Heart left ventricle (tissue), 16 donors: ENCODE results near the gene SMDT1. TPM values are rescaled to one million over a fixed set of nuclear protein-coding genes. Genes with fewer than 3 reads are reported as not detected.
A peak's percentile ranks its signal among the peaks of the same experiment; 100 is the strongest.

Experiments
- ATAC-seq, 4 donors: fragments of 200-7000 bp; cut with Tn5 transposase; one replicate each; pipeline ENCODE4 v1.9.1; 2020 to 2022; ENCODE audit warnings: moderate library complexity in 4 of 4, mild to moderate bottlenecking in 3 of 4, moderate number of reproducible peaks in 1 of 4
- DNase-seq, 5 donors: peaks; one replicate each; pipeline ENCODE4 v3.0.0-alpha.2; 2020
- H3K27ac ChIP-seq, 12 donors: fragments of 200-600 bp; sonication (generic) in 4 of 12; one replicate each; pipeline versions ENCODE4 v1.5.0 to v1.8.0; 2016 to 2022; ENCODE audit warnings: mild to moderate bottlenecking in 2 of 12
- H3K27me3 ChIP-seq, 9 donors: fragments of 200-600 bp; sonication (generic) in 2 of 9; one replicate each; pipeline versions ENCODE4 v1.5.1 to v1.8.0; 2016 to 2022; ENCODE audit warnings: mild to moderate bottlenecking in 3 of 9
- H3K36me3 ChIP-seq, 9 donors: fragments of 200-600 bp; sonication (generic) in 2 of 9; one replicate each; pipeline versions ENCODE4 v1.5.0 to v1.8.0; 2018 to 2022; ENCODE audit warnings: mild to moderate bottlenecking in 2 of 9
- H3K4me1 ChIP-seq, 12 donors: fragments of 200-600 bp; sonication (generic) in 4 of 12; one replicate each; pipeline versions ENCODE4 v1.5.0 to v1.8.0; 2016 to 2022; ENCODE audit warnings: mild to moderate bottlenecking in 3 of 12
- H3K4me3 ChIP-seq, 12 donors: fragments of 200-600 bp; sonication (generic) in 4 of 12; one replicate each; pipeline versions ENCODE4 v1.5.0 to v1.8.0; 2017 to 2022; ENCODE audit warnings: mild to moderate bottlenecking in 9 of 12, moderate library complexity in 4 of 12
- H3K9me3 ChIP-seq, 12 donors: fragments of 200-600 bp; sonication (generic) in 4 of 12; one replicate each; pipeline versions ENCODE4 v1.5.0 to v1.8.0; 2016 to 2022; ENCODE audit warnings: mild to moderate bottlenecking in 1 of 12
- CTCF ChIP-seq, 12 donors: fragments of 200-600 bp; sonication (generic) in 4 of 12; IDR thresholded peaks; one replicate each; pipeline versions ENCODE4 v1.5.0 to v1.8.0; 2018 to 2022; ENCODE audit warnings: antibody characterized with exemption in 12 of 12, mild to moderate bottlenecking in 5 of 12
- POLR2A ChIP-seq, 2 donors: fragments of 450-650 bp; IDR thresholded peaks; one replicate each; pipeline ENCODE4 v1.6.1; 2017; ENCODE audit warnings: antibody characterized with exemption in 2 of 2, mild to moderate bottlenecking in 2 of 2, moderate library complexity in 2 of 2
- WGBS, 4 donors: extraction: QIAGEN DNeasy Blood & Tissue Kit in 2 of 4; methylation state at CpG; one replicate each; pipeline versions ENCODE4 v1.1.5 to v1.1.7; 2013 to 2018; 5-methylcytosine and 5-hydroxymethylcytosine counted together
- intact Hi-C, 10 donors: fragments of 100-400 bp; cut with DNase I; formaldehyde crosslinking; loops; one replicate each; pipeline versions ENCODE4 v1.11.1 to v1.14.2; 2022
- polyA plus RNA-seq, 2 donors: library from polyadenylated mRNA; stranded (reverse); fragments of 200-250 nt; gene quantifications; one replicate each; pipeline ENCODE4 v1.2.3, GENCODE V29; 2013
- total RNA-seq, 9 donors: library from RNA; depleted of rRNA in 2 of 9; stranded (reverse); fragments of >200 nt in 2 of 9; fragmentation: NEBNext Ultra II Directional in 3 of 9; extraction: Animal tissue kit (Norgen Biotek cat#: 25700) in 3 of 9; gene quantifications; one replicate each; pipeline versions ENCODE4 v1.1.0 to v1.2.4, GENCODE V29; 2016 to 2023
- donor health status: ischemic (EF 13 %, LVEDD 7.1; RV severe dilation, severe dysfunction).
- donor health status: healthy with polysubstance abuse.
- donor health status: DM: no; HTN: yes; CAD: no.
- donor health status: DM: no; HTN: no; CAD: no.
- donor health status: ischemic (EF 25% LVEDD 6.9; RV normal size, moderate dysfunction).
- donor health status: ischemic (EF 25% LVEDD 5.7; RV mildly dilated, moderate dysfunction).
- donor health status: healthy.
- donor health status: DM: yes; HTN: yes; CAD: no.
- donor health status: ischemic (EF 35%, LVEDD 5.7; RV mildly dilated, moderate dysfunction).
- donor health status: nonischemic (EF 11% LVEDD 7.7; RV severe dilation, severe dysfunction).
- donor health status: DM: yes; HTN: yes; CAD: no.
- donor health status: PGD.
- donor health status: ischemic (EF 29% LVEDD 5.4; RV normal size, mild dysfunction).
- donor health status: nonischemic (EF 23%, LVEDD 6.1; RV moderate dilation, normal function).

The SMDT1 gene
- total and polyA plus RNA-seq, 11 donors = 15.3 to 235 (median 117) TPM

- WGBS, 4 donors = 94 to 99% (median 98%) methylated on average over 7 to 10 of the region's 10 CpGs
- no peak for TF ChIP-seq POLR2A (IDR thresholded peaks at IDR 0.05)
- no peak for TF ChIP-seq CTCF (IDR thresholded peaks at IDR 0.05)
- H3K36me3 ChIP-seq = peaks cover 0 to 69% (median 38%) of the 10 kb centered on the region in 9 donors
Measured at GRCh38 chr22:42066937-42067336, 12.6 kb upstream of the SMDT1 start.

DNA sequence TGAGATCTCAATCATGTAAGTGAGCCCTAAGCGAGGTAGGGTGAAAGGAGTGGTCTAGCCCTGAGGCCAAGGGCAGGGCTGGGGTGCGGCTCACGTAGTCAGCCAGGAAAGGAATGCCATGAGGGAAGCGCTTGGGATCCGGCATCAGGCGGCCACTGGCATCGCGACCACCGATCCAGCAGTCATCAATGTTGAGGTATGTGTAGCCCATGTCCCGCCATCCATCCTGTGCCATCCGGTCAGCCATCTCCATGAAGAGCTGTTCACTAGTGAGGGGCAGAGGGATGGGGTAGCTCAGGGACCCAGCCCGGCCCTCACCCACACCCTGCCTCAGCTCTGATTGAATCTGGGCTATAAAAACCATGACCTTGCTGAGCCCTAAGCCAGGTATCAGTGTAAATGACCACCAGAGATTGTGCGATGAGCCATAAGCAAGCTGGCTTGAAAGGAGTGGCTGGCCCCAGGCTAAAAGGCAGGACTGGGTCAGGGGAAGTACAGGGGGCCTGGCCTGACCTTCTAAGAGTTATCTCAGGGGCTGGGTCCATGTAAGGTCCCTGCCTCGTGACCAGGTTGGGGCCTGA is 11.7 kb upstream of the SMDT1 start:
- H3K27ac ChIP-seq = no peak overlapping the region
- TF ChIP-seq CTCF (IDR thresholded peaks at IDR 0.05) = no peak
- no peak for TF ChIP-seq POLR2A (IDR thresholded peaks at IDR 0.05)
- H3K4me1 ChIP-seq = peaks cover 0 to 33% (median 18%) of the 10 kb centered on the region in 12 donors
- 87 to 98% (median 98%) methylated on average over 7 to 14 of the region's 14 CpGs for WGBS, 4 donors
- no peak overlapping the region for H3K4me3 ChIP-seq
- peaks cover 0 to 61% (median 30%) of the 10 kb centered on the region in 9 donors for H3K36me3 ChIP-seq
- intact Hi-C loops = loop anchor here in 1 of 10 donors (10.0 kb wide), 1 partner anchor 63 kb away; no protein-coding TSS in a partner anchor
- H3K27me3 ChIP-seq = no peaks in the 10 kb centered on the region
- H3K9me3 ChIP-seq = no peaks in the 10 kb centered on the region
- DNase-seq (no peak), ATAC-seq (no peak)

More at GRCh38 chr22:42066937-42067336, 12.6 kb upstream of the SMDT1 start:
- intact Hi-C loops = loop anchor here in 1 of 10 donors (10.0 kb wide), 1 partner anchor 62 kb away; no protein-coding TSS in a partner anchor
- no peak for ATAC-seq
- Histone ChIP-seq H3K27ac (no peak overlapping the region), H3K9me3 (no peaks in the 10 kb centered on the region), H3K27me3 (no peaks in the 10 kb centered on the region), H3K4me3 (no peak overlapping the region), H3K4me1 (peaks cover 0 to 29% (median 17%) of the 10 kb centered on the region in 12 donors)
- no peak for DNase-seq

- intact Hi-C loops = loop anchor here in 1 of 10 donors (10.0 kb wide), 1 partner anchor 63 kb away; no protein-coding TSS in a partner anchor
- no peak for TF ChIP-seq POLR2A (IDR thresholded peaks at IDR 0.05)
- TF ChIP-seq CTCF (IDR thresholded peaks at IDR 0.05) = no peak
- WGBS, 4 donors = 90 to 98% (median 93%) methylated on average over 4 of the region's 4 CpGs
- Histone ChIP-seq H3K4me1 (peaks cover under 1 to 36% (median 18%) of the 10 kb centered on the region in 12 donors), H3K36me3 (peaks cover 0 to 55% (median 28%) of the 10 kb centered on the region in 9 donors), H3K27me3 (no peaks in the 10 kb centered on the region), H3K4me3 (no peak overlapping the region), H3K27ac (no peak overlapping the region), H3K9me3 (no peaks in the 10 kb centered on the region)
- no peak for DNase-seq
- ATAC-seq = no peak
Measured at GRCh38 chr22:42068291-42068690, 11.2 kb upstream of the SMDT1 start.

DNA sequence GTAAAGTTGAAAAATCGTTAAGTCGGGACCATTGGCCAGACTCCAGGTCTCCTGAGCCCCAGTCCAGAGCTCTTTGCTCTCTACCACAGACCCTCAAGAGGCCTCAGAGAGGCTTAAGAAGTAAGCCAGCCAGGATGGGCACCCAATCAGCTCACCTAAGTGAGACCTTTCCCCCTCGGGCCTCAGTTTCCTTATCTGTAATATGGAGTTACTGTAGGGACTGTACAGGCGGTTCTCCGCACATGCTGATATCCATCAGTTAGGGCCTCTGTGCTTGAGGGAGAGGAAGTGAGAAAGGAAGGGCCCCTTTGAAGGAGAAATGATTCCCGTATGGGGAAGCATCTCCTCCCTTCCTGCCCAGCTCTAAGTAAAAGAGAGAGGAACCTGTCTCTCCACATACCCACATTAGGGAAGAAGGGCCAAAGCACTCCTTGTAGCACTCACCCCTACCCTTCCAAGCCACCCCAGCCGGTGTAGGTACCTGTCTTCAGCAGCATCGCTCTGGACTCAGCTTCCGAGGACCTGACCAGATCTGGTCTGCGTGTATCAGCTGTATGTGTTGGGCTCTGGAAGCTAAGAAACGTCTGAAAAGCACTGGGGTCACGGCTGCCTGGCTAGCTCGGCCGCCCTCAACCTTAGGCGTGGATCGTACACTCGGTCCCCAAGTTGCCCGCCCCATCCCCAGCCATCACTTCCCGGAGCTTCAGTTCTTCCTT is 9.5 kb upstream of the SMDT1 start:
- TF ChIP-seq POLR2A (IDR thresholded peaks at IDR 0.05) (no peak), CTCF (IDR thresholded peaks at IDR 0.05) (no peak)
- peaks cover 0 to 41% (median 24%) of the 10 kb centered on the region in 9 donors for H3K36me3 ChIP-seq
- intact Hi-C loops = loop anchor here in 4 of 10 donors (1.0 to 10.0 kb wide), 5 partner anchors 20 to 385 kb away; partner anchors contain the start of genes NDUFA6 (in 1 of the 4), SNU13 (in 1 of the 4), SREBF2 (in 1 of the 4) and TCF20 (in 1 of the 4)
- H3K4me3 ChIP-seq = peak overlapping the region; percentile 37 to 98 (median 68)
- ATAC-seq = peak; percentile 0 to 28 (median 2)
- H3K27ac ChIP-seq = peak overlapping the region; percentile 51 to 94 (median 86)
- no peaks in the 10 kb centered on the region for H3K27me3 ChIP-seq
- DNase-seq = no peak
- H3K4me1 ChIP-seq = peaks cover 3 to 52% (median 32%) of the 10 kb centered on the region in 12 donors
- no peaks in the 10 kb centered on the region for H3K9me3 ChIP-seq
- WGBS, 4 donors = 16 to 23% (median 16%) methylated on average over 19 of the region's 19 CpGs
